Neural progenitor cell (in vitro differentiated cells): ENCODE data around the gene ELOF1. TPM values are rescaled to one million over a fixed set of nuclear protein-coding genes. Genes with fewer than 3 reads are reported as not detected.
A peak's percentile ranks its signal among the peaks of the same experiment; 100 is the strongest.

ENCODE experiments used
- DNase-seq: peaks from one replicate; pipeline ENCODE4 v3.0.0-alpha.2; 2016; ENCODE audit warnings: low spot score
- H2AFZ ChIP-seq: fragments of 200-600 bp; sonication (generic); replicated peaks from 2 replicates; pipeline ENCODE4 v1.6.1; 2016; ENCODE audit warnings: antibody characterized with exemption
- H3F3A ChIP-seq: fragments of 200-600 bp; sonication (generic); 2 replicates; pipeline ENCODE4 v1.6.1; 2016; ENCODE audit warnings: antibody characterized with exemption, low read depth
- H3K27ac ChIP-seq: fragments of 200-600 bp; sonication (generic); 2 replicates; pipeline ENCODE4 v1.5.1; 2016; ENCODE audit warnings: mild to moderate bottlenecking
- H3K27me3 ChIP-seq: fragments of 200-600 bp; sonication (generic); 2 replicates; pipeline ENCODE4 v1.6.1; 2016; ENCODE audit warnings: mild to moderate bottlenecking, moderate library complexity
- H3K36me3 ChIP-seq: fragments of 200-600 bp; sonication (generic); 2 replicates; pipeline ENCODE4 v1.5.1; 2016
- H3K4me1 ChIP-seq: fragments of 200-600 bp; sonication (generic); 2 replicates; pipeline ENCODE4 v1.6.1; 2016; ENCODE audit warnings: mixed run types
- H3K4me2 ChIP-seq: fragments of 200-600 bp; sonication (generic); 2 replicates; pipeline ENCODE4 v1.6.1; 2016
- H3K4me3 ChIP-seq: fragments of 200-600 bp; sonication (generic); 2 replicates; pipeline ENCODE4 v1.5.1; 2016
- H3K79me2 ChIP-seq: fragments of 200-600 bp; sonication (generic); 2 replicates; pipeline ENCODE4 v1.6.1; 2016; ENCODE audit warnings: low read depth
- H3K9ac ChIP-seq: fragments of 200-600 bp; sonication (generic); 2 replicates; pipeline ENCODE4 v1.6.1; 2016
- H3K9me3 ChIP-seq: fragments of 200-600 bp; sonication (generic); 2 replicates; pipeline ENCODE4 v1.5.1; 2016; ENCODE audit warnings: low read depth
- H4K20me1 ChIP-seq: fragments of 200-600 bp; sonication (generic); 2 replicates; pipeline ENCODE4 v1.6.1; 2016; ENCODE audit warnings: low read depth
- H3K27ac Mint-ChIP-seq: 3 replicates; pipeline ENCODE4 v1.8.0; 2021; ENCODE audit warnings: mixed read lengths
- H3K27me3 Mint-ChIP-seq: 2 replicates; pipeline ENCODE4 v1.8.0; 2022; ENCODE audit warnings: low read depth, mild to moderate bottlenecking, inconsistent platforms, moderate library complexity, mixed read lengths; ENCODE audit not compliant: insufficient read depth
- H3K36me3 Mint-ChIP-seq: 3 replicates; pipeline ENCODE4 v1.8.0; 2021; ENCODE audit warnings: mixed read lengths
- H3K4me1 Mint-ChIP-seq: 3 replicates; pipeline ENCODE4 v1.8.0; 2021; ENCODE audit warnings: mixed read lengths
- H3K4me3 Mint-ChIP-seq: 3 replicates; pipeline ENCODE4 v1.8.0; 2021; ENCODE audit warnings: mild to moderate bottlenecking, moderate library complexity, mixed read lengths
- H3K9me3 Mint-ChIP-seq: 3 replicates; pipeline ENCODE4 v1.8.0; 2020; ENCODE audit warnings: mixed read lengths
- EZH2 ChIP-seq: fragments of 200-600 bp; sonication (generic); IDR thresholded peaks from 2 replicates; pipeline ENCODE4 v1.6.1; 2017; ENCODE audit warnings: antibody characterized with exemption, mild to moderate bottlenecking, moderate library complexity
- EZH2phosphoT487 ChIP-seq: fragments of 200-600 bp; sonication (generic); IDR thresholded peaks from 2 replicates; pipeline ENCODE4 v1.6.1; 2017; ENCODE audit warnings: antibody characterized with exemption
- total RNA-seq: library from RNA; depleted of rRNA; stranded (reverse); fragments of >200 nt; gene quantifications from 2 replicates; pipeline ENCODE4 v1.2.3, GENCODE V29; 2015; ENCODE audit warnings: low replicate concordance
- TF ChIP-seq, protein P1 (sequence below): fragments of 200-600 bp; sonication (generic); IDR thresholded peaks from 2 replicates; pipeline ENCODE4 v1.5.1; 2017; ENCODE audit warnings: antibody characterized with exemption, mild to moderate bottlenecking

Gene ELOF1
- total RNA-seq, 1 donor from 2014 or later, result 26.9 TPM

- peak within 1 kb of the TSS; percentile 11 for H3K27ac Mint-ChIP-seq
- Histone ChIP-seq H3F3A (peaks cover 19% of the 10 kb centered on the region), H3K4me1 (peaks cover 19% of the 10 kb centered on the region), H3K27ac (no peak within 1 kb of the TSS), H3K79me2 (no peaks in the 10 kb centered on the region), H3K9ac (no peak within 1 kb of the TSS), H3K4me3 (peak within 1 kb of the TSS; percentile 51), H3K36me3 (no peaks in the 10 kb centered on the region), H3K27me3 (peaks cover 12% of the 10 kb centered on the region), H4K20me1 (no peaks in the 10 kb centered on the region), H2AFZ (no peak within 1 kb of the TSS), H3K4me2 (peak within 1 kb of the TSS; percentile 97), H3K9me3 (no peaks in the 10 kb centered on the region)
- no peaks in the 10 kb centered on the region for H3K36me3 Mint-ChIP-seq
- DNase-seq, result peak; percentile 72
- H3K9me3 Mint-ChIP-seq, result no peaks in the 10 kb centered on the region
- H3K4me1 Mint-ChIP-seq, result peaks cover 17% of the 10 kb centered on the region
- H3K27me3 Mint-ChIP-seq, result peaks cover 14% of the 10 kb centered on the region
- TF ChIP-seq, protein P1, sequence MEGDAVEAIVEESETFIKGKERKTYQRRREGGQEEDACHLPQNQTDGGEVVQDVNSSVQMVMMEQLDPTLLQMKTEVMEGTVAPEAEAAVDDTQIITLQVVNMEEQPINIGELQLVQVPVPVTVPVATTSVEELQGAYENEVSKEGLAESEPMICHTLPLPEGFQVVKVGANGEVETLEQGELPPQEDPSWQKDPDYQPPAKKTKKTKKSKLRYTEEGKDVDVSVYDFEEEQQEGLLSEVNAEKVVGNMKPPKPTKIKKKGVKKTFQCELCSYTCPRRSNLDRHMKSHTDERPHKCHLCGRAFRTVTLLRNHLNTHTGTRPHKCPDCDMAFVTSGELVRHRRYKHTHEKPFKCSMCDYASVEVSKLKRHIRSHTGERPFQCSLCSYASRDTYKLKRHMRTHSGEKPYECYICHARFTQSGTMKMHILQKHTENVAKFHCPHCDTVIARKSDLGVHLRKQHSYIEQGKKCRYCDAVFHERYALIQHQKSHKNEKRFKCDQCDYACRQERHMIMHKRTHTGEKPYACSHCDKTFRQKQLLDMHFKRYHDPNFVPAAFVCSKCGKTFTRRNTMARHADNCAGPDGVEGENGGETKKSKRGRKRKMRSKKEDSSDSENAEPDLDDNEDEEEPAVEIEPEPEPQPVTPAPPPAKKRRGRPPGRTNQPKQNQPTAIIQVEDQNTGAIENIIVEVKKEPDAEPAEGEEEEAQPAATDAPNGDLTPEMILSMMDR, result no peak
- no peak for TF ChIP-seq EZH2phosphoT487
- TF ChIP-seq EZH2, result no peak
- peak within 1 kb of the TSS; percentile 71 for H3K4me3 Mint-ChIP-seq
These were observed 20.6 kb downstream of the ELOF1 start, which contains the start of gene CNN1 for GRCh38 chr19:11538232-11539036. TSS of gene CNN1 (plus strand) at chr19:11538851. CDS start at chr19:11538928, 77 bp downstream.

- Histone ChIP-seq H3K9me3 (no peaks in the 10 kb centered on the region), H3K4me3 (peak overlapping the region; percentile 46), H3F3A (peaks cover 19% of the 10 kb centered on the region), H3K27me3 (peaks cover 12% of the 10 kb centered on the region), H3K4me1 (peaks cover 19% of the 10 kb centered on the region), H3K36me3 (no peaks in the 10 kb centered on the region), H3K27ac (no peak overlapping the region), H3K4me2 (peak overlapping the region; percentile 71), H3K79me2 (no peaks in the 10 kb centered on the region), H3K9ac (no peak overlapping the region), H4K20me1 (no peaks in the 10 kb centered on the region), H2AFZ (peak overlapping the region; percentile 53)
- Mint-ChIP-seq H3K9me3 (no peaks in the 10 kb centered on the region), H3K36me3 (no peaks in the 10 kb centered on the region), H3K27me3 (peaks cover 19% of the 10 kb centered on the region), H3K27ac (peak overlapping the region; percentile 88), H3K4me1 (peaks cover 17% of the 10 kb centered on the region), H3K4me3 (peak overlapping the region; percentile 82)
- TF ChIP-seq EZH2phosphoT487 (no peak), EZH2 (no peak)
- TF ChIP-seq, protein P1, result peak; percentile 94
- peak; percentile 97 for DNase-seq
These were observed 23.0 kb downstream of the ELOF1 start for GRCh38 chr19:11535792-11536595.

- Histone ChIP-seq H3K9me3 (no peaks in the 10 kb centered on the region), H2AFZ (no peak overlapping the region), H3K27me3 (peaks cover 12% of the 10 kb centered on the region), H3K79me2 (no peaks in the 10 kb centered on the region), H3K4me3 (no peak overlapping the region), H3K27ac (no peak overlapping the region), H3K4me1 (peaks cover 13% of the 10 kb centered on the region), H3F3A (peaks cover 28% of the 10 kb centered on the region), H3K36me3 (no peaks in the 10 kb centered on the region), H4K20me1 (no peaks in the 10 kb centered on the region), H3K9ac (no peak overlapping the region), H3K4me2 (no peak overlapping the region)
- Mint-ChIP-seq H3K27ac (no peak overlapping the region), H3K4me1 (peaks cover 24% of the 10 kb centered on the region), H3K36me3 (no peaks in the 10 kb centered on the region), H3K27me3 (peaks cover 19% of the 10 kb centered on the region), H3K4me3 (peak overlapping the region; percentile 73), H3K9me3 (no peaks in the 10 kb centered on the region)
- no peak for DNase-seq
- TF ChIP-seq EZH2phosphoT487, result no peak
- TF ChIP-seq, protein P1, result no peak
- TF ChIP-seq EZH2, result no peak
These were observed 24.1 kb downstream of the ELOF1 start for GRCh38 chr19:11534948-11535347.
